Neural cell (in vitro differentiated cells): Measurements from ENCODE around the gene TRAK1. TPM values are rescaled to one million over a fixed set of nuclear protein-coding genes. Genes with fewer than 3 reads are reported as not detected.

Experiments
- H2AFZ ChIP-seq: fragments of 200-600, 300-800 bp; sonication (generic), shearing (Covaris generic); 2 replicates; pipeline ENCODE4 v1.6.0; 2014; ENCODE audit warnings: low read depth, mild to moderate bottlenecking, antibody characterized with exemption, low read length, moderate library complexity
- H3F3A ChIP-seq: fragments of 200-600 bp; shearing (Covaris generic); 2 replicates; pipeline ENCODE4 v1.6.1; 2016; ENCODE audit warnings: mild to moderate bottlenecking, moderate library complexity, mixed read lengths, antibody characterized with exemption, low read length; ENCODE audit not compliant: insufficient read depth, poor library complexity, severe bottlenecking
- H3K27ac ChIP-seq: fragments of 200-600, 300-800 bp; sonication (generic), shearing (Covaris generic); 2 replicates; pipeline ENCODE4 v1.5.1; 2014; ENCODE audit warnings: mild to moderate bottlenecking, low read length, moderate library complexity
- H3K27me3 ChIP-seq: fragments of 300-800, 200-600 bp; sonication (generic), shearing (Covaris generic); 2 replicates; pipeline ENCODE4 v1.6.0; 2014; ENCODE audit warnings: mild to moderate bottlenecking, low read depth, low read length, moderate library complexity; ENCODE audit not compliant: insufficient read depth
- H3K36me3 ChIP-seq: fragments of 300-800, 200-600 bp; sonication (generic), shearing (Covaris generic); 2 replicates; pipeline ENCODE4 v1.5.1; 2014; ENCODE audit warnings: mild to moderate bottlenecking, antibody characterized with exemption, low read length, moderate library complexity; ENCODE audit not compliant: insufficient read depth
- H3K4me2 ChIP-seq: fragments of 300-800, 200-600 bp; sonication (generic), shearing (Covaris generic); 2 replicates; pipeline ENCODE4 v1.6.0; 2014; ENCODE audit warnings: mild to moderate bottlenecking, low read length
- H3K4me3 ChIP-seq: fragments of 300-800, 200-600 bp; sonication (generic), shearing (Covaris generic); 2 replicates; pipeline ENCODE4 v1.5.1; 2014; ENCODE audit warnings: mild to moderate bottlenecking, low read length, moderate library complexity
- H3K79me2 ChIP-seq: fragments of 200-600 bp; shearing (Covaris generic); replicated peaks from 2 replicates; pipeline ENCODE4 v1.6.0; 2014; ENCODE audit warnings: mild to moderate bottlenecking, low read length, moderate library complexity; ENCODE audit not compliant: insufficient read depth
- H3K9ac ChIP-seq: fragments of 300-800, 200-600 bp; sonication (generic), shearing (Covaris generic); 2 replicates; pipeline ENCODE4 v1.6.1; 2016; ENCODE audit warnings: mild to moderate bottlenecking, low read length, mixed read lengths
- H3K9me2 ChIP-seq: fragments of 200-600 bp; shearing (Covaris generic); 2 replicates; pipeline ENCODE4 v1.6.1; 2016; ENCODE audit warnings: mild to moderate bottlenecking, low read length, mixed read lengths; ENCODE audit not compliant: insufficient read depth
- H3K9me3 ChIP-seq: fragments of 200-600, 300-800 bp; sonication (generic), shearing (Covaris generic); 2 replicates; pipeline ENCODE4 v1.6.1; 2016; ENCODE audit warnings: mild to moderate bottlenecking, mixed run types, low read length, moderate library complexity, mixed read lengths
- H4K20me1 ChIP-seq: fragments of 200-600 bp; shearing (Covaris generic); 2 replicates; pipeline ENCODE4 v1.6.1; 2016; ENCODE audit warnings: mild to moderate bottlenecking, mixed run types; ENCODE audit not compliant: insufficient read depth
- CTCF ChIP-seq: fragments of 450-650 bp; IDR thresholded peaks from 2 replicates; pipeline ENCODE4 v1.5.1; 2014; ENCODE audit warnings: antibody characterized with exemption, mild to moderate bottlenecking, moderate library complexity; ENCODE audit not compliant: poor library complexity, severe bottlenecking
- EP300 ChIP-seq: fragments of 450-650 bp; conservative IDR thresholded peaks from 2 replicates; pipeline ENCODE4 v1.6.1; 2014; ENCODE audit warnings: antibody characterized with exemption, mild to moderate bottlenecking, moderate library complexity; ENCODE audit not compliant: poor library complexity, severe bottlenecking
- EZH2 ChIP-seq: fragments of 200-600, 300-800 bp; shearing (Covaris generic), sonication (generic); IDR thresholded peaks from 2 replicates; pipeline ENCODE4 v1.6.1; 2014; ENCODE audit warnings: antibody characterized with exemption, low read length, borderline replicate concordance, mild to moderate bottlenecking; ENCODE audit not compliant: insufficient read depth, poor library complexity, severe bottlenecking
- MXI1 ChIP-seq: fragments of 450-650 bp; conservative IDR thresholded peaks from 2 replicates; pipeline ENCODE4 v1.6.1; 2014; ENCODE audit warnings: antibody characterized with exemption, mild to moderate bottlenecking; ENCODE audit not compliant: poor library complexity, severe bottlenecking
- POLR2AphosphoS5 ChIP-seq: IDR thresholded peaks from 2 replicates; pipeline ENCODE4 v1.6.1; 2012
- RAD21 ChIP-seq: fragments of 450-650 bp; conservative IDR thresholded peaks from 2 replicates; pipeline ENCODE4 v1.6.1; 2014; ENCODE audit warnings: antibody characterized with exemption, mild to moderate bottlenecking, moderate library complexity
- REST ChIP-seq: IDR thresholded peaks from 2 replicates; pipeline ENCODE4 v1.6.1; 2012; ENCODE audit warnings: borderline replicate concordance
- SMC3 ChIP-seq: fragments of 450-650 bp; conservative IDR thresholded peaks from 2 replicates; pipeline ENCODE4 v1.6.1; 2014; ENCODE audit warnings: antibody characterized with exemption, mild to moderate bottlenecking, moderate library complexity; ENCODE audit not compliant: poor library complexity
- TAF1 ChIP-seq: IDR thresholded peaks from 2 replicates; pipeline ENCODE4 v1.6.1; 2012; ENCODE audit warnings: low read depth
- polyA plus RNA-seq: library from polyadenylated mRNA; depleted of rRNA; stranded (reverse); fragments of >200 nt; gene quantifications from 2 replicates; pipeline ENCODE4 v1.2.3, GENCODE V29; 2014

TRAK1 gene
- polyA plus RNA-seq, 1 donor from 2014 or later: 34.7 TPM

GRCh38 chr3:42177801-42178150 lies 86.6 kb downstream of the TRAK1 start:
- TF ChIP-seq POLR2AphosphoS5 (no peak), RAD21 (no peak)
- H3K27me3 ChIP-seq: no peaks in the 10 kb centered on the region
- peaks cover 2% of the 10 kb centered on the region for H3F3A ChIP-seq
- no peaks in the 10 kb centered on the region for H3K36me3 ChIP-seq
- H4K20me1 ChIP-seq: no peaks in the 10 kb centered on the region
- H3K4me2 ChIP-seq: no peak overlapping the region
- H3K79me2 ChIP-seq: peaks cover 26% of the 10 kb centered on the region
- no peak overlapping the region for H3K9ac ChIP-seq
- no peak overlapping the region for H2AFZ ChIP-seq
- no peak overlapping the region for H3K4me3 ChIP-seq
- no peak overlapping the region for H3K27ac ChIP-seq
- H3K9me2 ChIP-seq: no peaks in the 10 kb centered on the region
- no peaks in the 10 kb centered on the region for H3K9me3 ChIP-seq

GRCh38 chr3:42179110-42179725 lies 88.1 kb downstream of the TRAK1 start:
- H3K9ac ChIP-seq: no peak overlapping the region
- H3F3A ChIP-seq: peaks cover 2% of the 10 kb centered on the region
- H3K36me3 ChIP-seq: no peaks in the 10 kb centered on the region
- H3K9me2 ChIP-seq: no peaks in the 10 kb centered on the region
- H2AFZ ChIP-seq: no peak overlapping the region
- peaks cover 20% of the 10 kb centered on the region for H3K79me2 ChIP-seq
- H3K27me3 ChIP-seq: no peaks in the 10 kb centered on the region
- H3K4me2 ChIP-seq: no peak overlapping the region
- H4K20me1 ChIP-seq: no peaks in the 10 kb centered on the region
- H3K9me3 ChIP-seq: no peaks in the 10 kb centered on the region
- no peak overlapping the region for H3K4me3 ChIP-seq
- H3K27ac ChIP-seq: no peak overlapping the region
- TF ChIP-seq RAD21: no peak
- no peak for TF ChIP-seq MXI1
- no peak for TF ChIP-seq REST
- no peak for TF ChIP-seq TAF1
- no peak for TF ChIP-seq CTCF
- no peak for TF ChIP-seq EP300
- TF ChIP-seq EZH2: no peak
- TF ChIP-seq SMC3: no peak
- TF ChIP-seq POLR2AphosphoS5: no peak

- peaks cover 13% of the 10 kb centered on the region for H3K79me2 ChIP-seq
- H3K4me2 ChIP-seq: no peak overlapping the region
- H3K4me3 ChIP-seq: no peak overlapping the region
- H3K36me3 ChIP-seq: no peaks in the 10 kb centered on the region
- TF ChIP-seq POLR2AphosphoS5: no peak
- no peak for TF ChIP-seq MXI1
- TF ChIP-seq RAD21: no peak
- TF ChIP-seq SMC3: no peak
- no peak for TF ChIP-seq REST
- H4K20me1 ChIP-seq: no peaks in the 10 kb centered on the region
- no peaks in the 10 kb centered on the region for H3K9me2 ChIP-seq
- H3K27ac ChIP-seq: no peak overlapping the region
- no peak overlapping the region for H2AFZ ChIP-seq
- H3K27me3 ChIP-seq: no peaks in the 10 kb centered on the region
- no peaks in the 10 kb centered on the region for H3K9me3 ChIP-seq
- peaks cover 2% of the 10 kb centered on the region for H3F3A ChIP-seq
- no peak overlapping the region for H3K9ac ChIP-seq
These were observed 89.7 kb downstream of the TRAK1 start for GRCh38 chr3:42180901-42181300.
